OCI-M1 (cell line): ENCODE data around the gene NOTO.
A peak's percentile ranks its signal among the peaks of the same experiment; 100 is the strongest.
"Not testable (repeated sequence)": the region's sequence is repeated elsewhere in the genome, so short reads cannot be mapped to it uniquely, and the experiment has no call there.

Experiments used
- DNase-seq: peaks from one replicate; lab custom pipeline; 2025; lab: John Stamatoyannopoulos, UW

Gene NOTO

DNA sequence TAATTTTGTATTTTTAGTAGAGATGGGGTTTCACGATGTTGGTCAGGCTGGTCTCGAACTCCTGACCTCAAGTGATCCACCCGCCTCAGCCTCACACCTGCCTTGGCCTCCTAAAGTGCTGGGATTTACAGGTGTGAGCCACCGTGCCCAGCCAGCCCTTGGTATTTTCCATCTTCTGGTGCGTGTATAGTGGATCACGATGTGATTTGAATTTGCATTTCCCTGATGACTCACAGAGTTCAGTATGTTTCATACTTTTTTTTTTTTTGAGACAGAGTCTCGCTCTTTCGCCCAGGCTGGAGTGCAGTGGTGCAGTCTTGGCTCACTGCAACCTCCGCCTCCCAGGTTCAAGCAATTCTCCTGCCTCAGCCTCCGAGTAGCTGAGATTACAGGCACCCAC is 2.1 kb upstream of the NOTO start:
- not testable (repeated sequence) for DNase-seq

DNA sequence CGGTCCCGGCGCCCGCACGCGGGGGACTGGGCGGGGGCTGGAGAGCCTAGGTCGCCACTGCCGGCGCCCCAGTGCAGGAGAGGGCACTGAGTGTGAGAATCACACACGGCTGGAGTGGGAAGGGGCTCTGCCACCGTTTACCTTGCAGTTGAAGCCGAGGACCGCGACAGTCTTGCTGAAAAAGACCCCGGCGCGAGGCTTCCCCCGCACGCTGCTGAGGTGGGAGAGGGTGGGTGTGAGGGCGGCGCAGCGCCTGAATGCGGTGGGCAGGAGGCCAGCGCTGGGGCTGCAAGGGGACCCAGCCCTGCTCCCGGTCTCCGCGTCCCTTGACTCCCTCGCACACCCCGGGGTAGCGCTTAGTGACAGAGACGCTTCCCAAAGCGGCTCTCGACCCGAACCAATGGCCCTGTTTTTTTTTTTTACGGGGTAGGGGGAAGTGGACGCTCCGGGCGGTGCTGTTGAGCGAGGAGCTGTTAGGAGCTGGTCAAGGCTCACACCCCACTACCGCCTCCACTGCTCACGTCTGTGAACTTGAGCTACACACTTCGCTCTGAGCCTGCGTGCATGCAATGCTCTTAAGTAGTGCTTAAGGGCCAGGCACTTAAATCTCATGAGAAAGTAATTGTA is 794 bp downstream of the NOTO start:
- no peak for DNase-seq

DNA sequence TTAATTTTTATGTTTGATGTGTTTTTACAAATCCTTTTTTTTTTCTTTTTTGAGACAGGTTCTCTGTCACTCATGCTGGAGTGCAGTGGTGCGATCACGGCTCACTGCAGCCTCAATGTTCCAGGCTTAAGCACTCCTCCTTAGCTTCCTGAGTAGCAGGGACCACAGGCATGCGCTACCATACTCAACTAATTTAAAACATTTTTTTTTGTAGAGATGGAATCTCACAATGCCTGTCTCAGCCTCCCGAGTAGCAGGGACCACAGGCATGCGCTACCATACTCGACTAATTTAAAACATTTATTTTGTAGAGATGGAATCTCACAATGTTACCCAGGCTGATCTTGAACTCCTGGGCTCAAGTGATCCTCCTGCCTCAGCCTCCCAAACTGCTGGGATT is 3.2 kb downstream of the NOTO start:
- DNase-seq = no peak

DNA sequence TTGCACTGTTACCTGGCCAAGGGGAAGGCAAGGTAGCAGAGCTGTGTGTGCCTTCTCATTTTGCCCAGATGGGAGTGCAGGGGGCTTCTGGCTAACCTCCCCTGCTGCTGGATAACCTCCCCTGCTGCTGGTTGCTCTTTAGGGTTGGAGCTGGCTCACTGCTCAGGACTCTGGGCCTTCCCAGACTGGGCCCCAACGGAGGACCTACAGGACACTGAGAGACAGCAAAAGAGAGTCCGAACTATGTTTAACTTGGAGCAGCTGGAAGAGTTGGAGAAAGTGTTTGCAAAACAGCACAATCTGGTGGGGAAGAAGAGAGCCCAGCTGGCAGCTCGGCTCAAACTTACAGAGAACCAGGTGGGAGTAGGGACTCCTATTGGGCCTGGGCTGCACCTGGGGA is 5.9 kb downstream of the NOTO start:
- no peak for DNase-seq

DNA sequence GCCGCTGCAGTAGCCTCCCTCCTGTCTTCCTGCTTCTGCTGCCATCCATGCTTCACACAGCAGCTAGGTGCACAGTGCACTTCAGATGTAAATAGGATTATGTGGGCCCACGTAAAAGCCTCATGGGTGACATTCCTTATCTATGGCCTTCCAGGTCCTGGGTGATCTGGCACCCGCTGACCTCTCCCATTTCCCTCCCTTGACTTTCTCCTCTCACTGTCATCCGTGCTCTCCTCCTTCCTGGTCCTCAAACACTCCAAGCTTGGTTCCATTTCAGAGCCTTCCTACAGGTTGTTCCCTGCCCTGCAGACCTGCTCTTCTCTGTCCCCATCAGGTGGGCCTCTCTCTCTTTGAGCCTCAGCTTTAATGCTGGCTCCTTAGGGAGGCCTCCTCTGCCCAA is 7.6 kb downstream of the NOTO start:
- DNase-seq = no peak

DNA sequence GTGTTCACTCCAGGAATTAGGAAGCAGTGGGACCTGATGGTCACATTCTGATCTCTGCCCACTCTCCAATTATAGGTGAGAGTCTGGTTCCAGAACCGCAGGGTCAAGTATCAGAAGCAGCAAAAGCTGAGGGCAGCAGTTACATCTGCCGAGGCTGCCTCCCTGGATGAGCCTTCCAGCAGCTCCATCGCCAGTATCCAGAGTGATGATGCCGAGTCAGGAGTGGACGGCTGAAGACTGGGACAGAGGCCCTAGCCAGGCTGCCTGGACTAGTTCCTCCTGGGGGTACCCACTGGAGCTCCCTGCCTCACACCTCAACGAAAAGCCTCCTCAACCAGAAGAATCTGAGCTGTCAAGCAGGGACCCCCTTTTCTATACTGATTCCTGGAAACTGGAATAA is 8.3 kb downstream of the NOTO start:
- DNase-seq = no peak

DNA sequence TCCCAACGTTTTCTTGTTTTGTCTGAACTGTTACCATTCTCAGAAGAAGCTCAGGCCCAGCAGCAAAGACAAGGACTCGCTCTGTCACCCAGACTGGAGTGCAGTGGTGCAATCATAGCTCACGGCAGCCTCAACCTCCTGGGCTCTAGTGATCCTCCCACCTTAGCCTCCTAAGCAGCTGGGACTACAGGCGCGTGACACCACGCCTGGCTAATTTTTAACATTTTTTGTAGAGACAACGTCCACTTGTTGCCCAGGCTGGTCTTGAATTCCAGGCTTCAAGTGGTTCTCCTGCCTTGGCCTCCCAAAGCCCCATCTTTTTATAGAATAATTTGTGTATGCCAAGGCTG is 9.7 kb downstream of the NOTO start:
- no peak for DNase-seq

DNA sequence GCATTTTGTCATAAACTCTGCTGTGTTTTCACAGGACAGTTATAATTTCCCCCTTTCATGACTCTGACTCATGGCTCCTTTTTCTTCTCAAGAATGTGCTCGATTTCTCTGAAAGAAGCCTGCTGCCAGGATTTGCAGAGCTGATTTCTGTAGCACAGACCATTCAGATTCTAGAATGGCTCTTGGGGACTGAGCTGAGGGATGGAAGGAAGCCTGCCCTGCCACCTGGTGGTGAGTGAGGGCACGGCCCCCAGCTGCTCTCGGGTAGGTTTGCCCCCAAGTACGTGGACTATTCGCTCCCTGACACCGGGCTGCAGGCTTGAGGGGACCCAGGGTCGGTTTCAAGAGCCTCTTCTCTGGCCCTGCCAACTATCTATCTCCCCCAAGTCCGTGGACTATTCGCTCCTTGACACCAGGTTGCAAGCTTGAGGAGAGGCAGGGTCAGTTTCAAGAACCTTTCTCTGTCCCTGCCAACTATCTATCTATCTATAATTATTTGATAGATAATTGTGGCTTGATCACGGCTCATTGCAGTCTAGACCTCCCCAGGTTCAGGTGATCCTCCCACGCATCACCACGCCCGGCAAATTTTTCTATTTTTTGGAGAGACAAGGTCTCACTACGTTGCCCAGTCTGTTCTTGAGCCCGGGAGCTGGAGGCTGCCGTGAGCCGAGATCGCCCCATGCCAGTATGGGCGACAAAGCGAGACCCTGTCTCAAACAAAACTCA is 10.2 kb downstream of the NOTO start:
- DNase-seq = peak; percentile 75

DNA sequence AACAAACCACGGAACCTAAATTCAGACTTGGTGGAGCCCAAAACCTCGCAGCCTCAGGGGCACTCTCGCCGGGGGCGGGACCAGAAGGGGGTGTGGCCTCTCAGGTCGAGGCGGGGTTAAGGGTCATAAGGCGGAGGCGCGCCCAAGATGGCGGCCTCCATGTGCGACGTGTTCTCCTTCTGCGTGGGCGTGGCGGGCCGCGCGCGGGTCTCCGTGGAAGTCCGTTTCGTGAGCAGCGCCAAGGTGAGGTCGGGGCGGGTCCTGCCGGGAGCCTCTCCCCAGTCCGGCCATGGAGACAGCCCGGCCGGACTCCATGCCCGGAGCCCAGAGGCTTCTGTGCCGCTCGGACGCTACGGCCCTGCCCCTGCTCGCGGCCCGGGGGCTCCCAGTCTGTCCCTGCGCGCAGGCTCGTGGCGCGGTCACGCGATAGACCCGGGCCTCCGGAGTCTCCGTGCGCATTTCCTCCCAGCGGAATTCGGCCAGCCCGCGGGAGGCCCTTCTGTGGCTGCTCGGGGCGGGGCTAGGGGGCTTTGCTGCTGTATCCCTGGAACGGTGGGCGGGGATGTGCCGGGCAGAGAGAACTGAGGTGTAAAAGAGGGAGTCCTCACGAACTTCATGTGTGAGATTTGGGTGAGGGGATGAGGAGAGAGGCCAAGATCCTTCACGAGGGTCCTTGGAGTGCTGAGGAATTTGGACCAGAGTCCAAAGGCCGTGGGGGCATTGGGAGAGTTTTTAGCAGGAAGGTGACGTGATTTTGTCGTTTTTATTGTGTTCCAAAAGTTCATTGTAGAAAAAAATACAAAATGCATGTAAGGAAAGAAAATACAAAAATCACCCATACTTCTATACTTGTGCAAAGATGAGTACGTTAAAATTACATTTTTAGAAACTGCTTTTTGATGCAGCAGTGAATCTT is 12.0 kb downstream of the NOTO start, which contains the start of gene SMYD5:
SMYD5 (plus strand) TSS at position 126 of the 916 bp plus-strand sequence; CDS start at position 148, 22 bp downstream.
- peak; percentile 87 for DNase-seq

DNA sequence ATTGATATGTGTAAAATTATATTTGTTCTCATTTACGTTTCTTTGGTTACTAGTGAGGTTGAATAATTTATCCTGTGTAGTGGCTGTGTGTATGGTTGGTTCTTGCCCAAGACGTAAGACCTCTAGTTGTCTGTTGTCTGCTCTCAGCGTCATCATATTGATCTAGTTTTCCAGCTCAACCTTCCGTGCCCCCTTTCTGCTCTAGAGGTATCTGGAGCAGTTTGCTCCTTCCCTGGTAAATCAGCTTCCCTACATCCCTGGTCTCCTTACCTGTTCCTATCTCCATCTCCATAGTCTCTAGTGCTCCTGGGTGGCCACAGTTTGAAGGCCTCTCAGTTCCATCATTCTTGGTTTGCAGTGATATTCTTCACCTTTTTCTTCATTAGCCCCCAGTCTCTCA is 12.9 kb downstream of the NOTO start:
- DNase-seq = no peak

DNA sequence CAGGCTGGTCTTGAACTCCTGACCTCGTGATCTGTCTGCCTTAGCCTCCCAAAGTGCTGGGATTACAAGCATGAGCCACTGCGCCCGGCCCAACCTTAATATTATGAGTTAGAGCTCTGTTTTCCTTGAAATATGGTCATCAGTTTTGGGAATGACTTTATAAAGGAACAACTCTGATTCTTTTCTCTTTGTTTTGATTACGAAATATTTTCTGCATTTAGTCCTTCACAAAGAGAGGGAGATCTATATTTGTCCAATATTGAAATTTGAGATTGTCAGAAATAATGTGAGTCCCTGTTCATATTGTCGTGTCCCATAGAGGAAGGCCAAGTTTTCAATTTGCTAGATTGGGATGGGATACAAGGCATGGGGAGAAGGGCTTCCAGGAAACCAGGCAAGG is 14.8 kb downstream of the NOTO start:
- no peak for DNase-seq

DNA sequence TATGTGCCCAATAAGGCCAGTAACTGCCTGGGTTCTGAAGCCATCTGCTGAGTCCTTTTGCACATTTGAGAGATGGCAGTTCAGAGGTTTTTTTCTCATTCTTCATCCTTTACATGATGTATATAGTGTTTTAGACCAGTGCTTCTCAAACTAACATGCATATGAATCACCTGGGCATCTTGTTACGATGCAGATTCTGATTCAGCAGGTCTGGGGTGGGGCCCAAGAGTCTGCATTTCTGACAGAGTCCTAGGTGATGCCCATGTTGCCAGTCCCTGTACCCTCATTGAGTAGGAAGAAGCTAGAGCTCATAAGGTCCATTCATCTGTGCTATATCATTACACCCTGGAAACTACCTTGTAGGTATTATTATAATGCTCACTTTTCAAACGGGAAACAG is 15.5 kb downstream of the NOTO start:
- DNase-seq = no peak

DNA sequence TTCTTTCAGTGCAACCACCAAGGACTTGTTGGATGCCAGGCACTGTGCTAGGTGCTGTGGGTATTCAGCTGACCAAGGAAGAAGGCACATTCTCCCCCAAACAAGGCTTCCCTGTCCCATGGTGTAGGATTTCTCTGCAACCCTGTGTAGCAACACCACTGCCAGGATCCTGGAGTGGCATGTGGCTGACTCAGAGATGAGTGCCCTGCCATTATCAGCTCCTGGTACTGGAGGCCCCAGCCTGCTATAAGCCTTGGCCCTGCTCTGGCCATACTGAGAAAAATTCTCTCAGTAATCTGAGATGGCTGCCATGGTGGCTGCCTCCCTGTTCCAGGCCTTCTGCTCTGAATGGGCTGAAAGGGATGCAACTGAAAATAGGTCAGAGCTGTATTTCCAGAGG is 15.9 kb downstream of the NOTO start:
- no peak for DNase-seq

DNA sequence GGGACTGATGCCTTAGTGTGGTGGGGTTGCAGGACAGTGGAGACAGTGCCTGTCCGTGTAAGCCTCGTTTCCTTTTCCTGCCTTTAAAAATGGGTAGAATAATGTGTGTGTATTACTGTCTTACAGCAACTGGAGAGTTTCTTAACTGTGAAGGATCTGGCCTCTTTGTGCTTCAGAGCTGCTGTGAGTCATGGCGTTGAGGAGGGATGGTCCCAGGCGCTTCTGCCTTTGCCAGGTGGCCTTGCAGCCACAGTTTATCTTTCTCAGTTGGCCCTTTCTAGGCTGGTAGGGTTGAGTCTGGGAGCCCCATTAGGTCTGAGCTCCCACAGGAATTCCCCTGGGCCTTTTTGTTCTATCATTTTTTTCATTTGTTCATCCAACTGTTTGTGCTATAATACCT is 21.4 kb downstream of the NOTO start:
- no peak for DNase-seq

DNA sequence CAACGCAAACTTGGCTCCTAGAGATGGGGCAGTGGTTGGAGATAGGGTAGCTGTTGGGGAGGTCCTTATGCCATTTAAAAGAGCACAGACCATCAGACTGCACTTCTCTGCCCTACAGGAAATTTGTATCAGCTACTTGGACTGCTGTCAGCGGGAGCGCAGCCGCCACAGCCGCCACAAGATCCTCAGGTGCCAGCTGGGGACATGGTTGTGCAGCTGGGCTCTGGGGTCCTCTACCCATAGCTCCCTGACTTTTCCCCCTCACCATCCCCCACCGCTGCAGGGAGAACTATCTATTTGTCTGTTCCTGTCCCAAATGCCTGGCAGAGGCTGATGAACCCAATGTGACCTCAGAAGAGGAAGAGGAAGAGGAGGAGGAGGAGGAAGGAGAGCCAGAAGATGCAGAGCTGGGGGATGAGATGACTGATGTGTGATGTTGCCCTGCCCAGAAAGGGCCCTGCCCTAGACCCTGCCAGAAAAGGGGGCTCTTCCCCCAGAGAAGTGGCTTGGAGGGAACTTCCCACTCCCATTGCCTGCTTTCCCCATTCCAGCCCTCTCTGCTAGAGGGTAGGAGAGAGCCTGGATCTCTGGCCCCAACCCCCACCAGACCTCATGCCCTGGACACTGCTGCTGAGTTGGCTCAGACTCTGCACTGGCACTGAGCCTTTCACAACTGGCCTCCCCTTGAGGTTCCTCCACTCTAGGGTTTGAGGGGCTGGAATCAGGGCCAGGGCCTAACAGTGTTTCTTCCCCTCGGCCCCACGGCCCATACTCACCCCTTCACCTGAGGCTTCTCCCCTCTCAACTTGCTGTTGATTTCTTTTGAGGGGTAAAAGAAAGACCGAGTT is 23.4 kb downstream of the NOTO start:
- DNase-seq = no peak

DNA sequence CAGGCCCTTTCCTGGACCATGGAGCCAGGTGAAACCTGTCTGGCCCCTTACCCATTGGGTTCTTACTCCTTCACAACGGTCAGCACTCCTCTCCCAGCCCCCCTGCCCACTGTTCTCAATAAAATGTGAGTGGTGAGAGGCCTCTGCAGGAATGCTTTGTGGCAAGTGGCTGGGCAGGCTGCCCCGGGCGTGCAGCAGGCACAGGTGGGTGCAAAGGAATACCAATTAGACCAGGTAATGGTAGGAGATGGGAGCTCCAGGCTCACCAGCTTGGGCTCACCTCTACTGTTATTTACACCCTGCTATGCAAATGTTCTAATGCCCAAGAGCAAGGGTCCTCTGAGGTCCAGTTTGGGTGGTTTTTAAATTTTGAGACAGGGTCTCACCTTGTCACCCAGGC is 24.7 kb downstream of the NOTO start:
- no peak for DNase-seq

DNA sequence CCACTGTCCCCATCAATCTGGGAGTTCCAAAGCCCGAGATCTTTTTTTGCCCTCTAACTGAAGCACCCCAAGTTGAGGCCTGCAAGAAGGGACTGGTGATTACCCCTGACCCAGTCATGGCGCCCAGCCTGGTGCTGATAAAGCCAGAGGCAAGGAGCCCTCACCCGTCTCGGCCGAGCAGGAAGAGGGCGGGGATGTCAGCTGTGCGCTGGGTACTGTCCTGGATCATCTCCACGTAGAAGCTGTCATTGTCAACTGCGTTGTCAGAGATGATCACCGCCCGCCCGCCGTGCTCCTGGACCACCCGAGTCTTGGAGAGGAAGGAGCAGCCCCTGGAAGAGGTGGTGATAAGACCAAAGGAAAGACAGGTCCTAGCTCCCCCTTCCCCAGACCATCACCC is 26.3 kb downstream of the NOTO start:
- no peak for DNase-seq

DNA sequence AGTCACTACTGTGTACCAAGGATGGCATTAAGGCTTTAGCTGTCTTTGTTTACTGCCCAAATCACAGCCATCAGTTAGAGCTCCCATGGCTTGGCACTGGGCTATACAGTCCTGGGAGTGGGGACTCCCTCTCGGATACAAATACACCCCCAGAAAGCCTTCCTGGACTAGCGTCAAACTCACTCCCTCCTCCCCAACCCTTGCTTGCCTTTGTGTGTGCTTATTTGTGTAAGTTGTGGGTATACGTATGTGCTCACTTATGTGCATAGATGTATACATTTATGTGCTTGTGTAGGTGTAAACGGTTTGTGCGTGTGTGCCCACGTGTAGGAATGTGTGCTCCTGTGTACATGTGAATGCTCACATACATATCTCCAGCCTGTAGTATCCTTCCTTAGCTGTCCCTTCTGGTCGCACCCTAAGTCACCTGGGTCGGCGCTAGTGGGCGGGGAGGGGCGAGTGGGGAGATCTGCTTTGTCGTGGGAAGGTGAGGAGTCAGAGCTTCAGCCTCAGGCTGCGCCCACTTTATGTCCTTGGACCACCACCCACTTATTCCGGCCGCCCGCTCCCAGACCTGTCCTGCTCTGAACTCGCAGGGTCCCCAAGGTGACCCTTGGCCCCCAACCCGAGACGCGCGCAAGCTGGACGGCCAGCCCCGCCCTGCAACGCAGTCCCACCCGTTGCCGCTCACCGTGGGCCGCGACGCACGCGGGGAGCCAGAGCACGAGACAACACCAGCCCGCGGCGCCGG is 30.2 kb downstream of the NOTO start:
- DNase-seq = peak; percentile 30

DNA sequence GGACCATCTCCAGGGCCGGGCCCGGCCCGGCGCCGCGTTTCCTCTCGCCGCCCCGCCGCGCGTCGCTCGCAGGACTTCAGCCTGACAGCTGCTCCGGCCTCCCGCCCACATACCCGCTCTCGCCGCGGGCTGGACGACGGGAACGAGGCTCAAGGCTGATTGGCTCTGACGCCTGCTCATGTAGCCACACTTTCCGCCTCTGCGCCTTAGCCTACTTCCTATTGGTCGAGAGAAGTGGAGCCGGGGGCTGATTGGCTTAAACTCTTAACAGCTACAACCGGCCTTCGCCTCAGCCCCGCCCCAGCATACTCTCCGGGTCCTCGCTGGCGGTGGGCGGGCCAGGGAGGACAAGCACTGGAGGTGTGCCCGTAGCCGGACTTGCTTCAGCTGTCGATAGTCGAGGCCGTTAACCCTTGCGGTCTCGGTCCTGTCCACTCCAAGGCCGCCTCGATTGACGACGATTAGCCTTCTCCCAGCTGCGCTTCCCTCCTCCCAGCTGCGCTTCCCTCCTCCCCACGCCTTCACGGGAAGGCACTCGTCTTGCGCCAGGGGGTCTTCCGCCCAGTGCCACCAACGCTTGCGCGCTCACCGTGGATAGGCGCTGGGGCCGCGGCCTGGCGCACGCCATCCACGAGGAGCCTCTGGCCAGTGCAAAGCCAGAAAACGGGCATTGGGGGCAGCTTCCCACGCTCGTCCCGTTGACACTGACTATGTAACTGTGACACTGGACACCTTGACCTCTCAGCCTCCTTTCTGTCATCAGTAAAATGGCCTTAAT is 31.0 kb downstream of the NOTO start, which contains the start of gene PRADC1:
PRADC1 (minus strand) TSS at position 86 of the 778 bp plus-strand sequence; CDS start at position 7, 79 bp downstream.
- peak; percentile 97 for DNase-seq
